GM23338 (cell line): Measurements from ENCODE around the gene PECR. TPM values are rescaled to one million over a fixed set of nuclear protein-coding genes. Genes with fewer than 3 reads are reported as not detected.

Experiments used
- ATAC-seq: fragments of 200-7000 bp; cut with Tn5 transposase; 3 replicates; pipeline ENCODE4 v1.9.1; 2020
- DNase-seq: peaks from one replicate; pipeline ENCODE4 v3.0.0-alpha.2; 2015; ENCODE audit warnings: low spot score
- H2AFZ ChIP-seq: fragments of 200-600 bp; sonication (generic); 2 replicates; pipeline ENCODE4 v1.8.0; 2016; ENCODE audit warnings: antibody characterized with exemption, mild to moderate bottlenecking, moderate library complexity
- H3F3A ChIP-seq: fragments of 200-600 bp; sonication (generic); replicated peaks from 2 replicates; pipeline ENCODE4 v1.8.0; 2017; ENCODE audit warnings: antibody characterized with exemption, mixed run types, low read depth
- H3K27ac ChIP-seq: fragments of 200-600 bp; sonication (generic); 2 replicates; pipeline ENCODE4 v1.6.1; 2016; ENCODE audit warnings: low read depth
- H3K27me3 ChIP-seq: fragments of 200-600 bp; sonication (generic); 2 replicates; pipeline ENCODE4 v1.8.0; 2016; ENCODE audit warnings: mild to moderate bottlenecking, mixed run types, moderate library complexity; ENCODE audit not compliant: insufficient read depth
- H3K36me3 ChIP-seq: fragments of 200-600 bp; sonication (generic); 2 replicates; pipeline ENCODE4 v1.8.0; 2016; ENCODE audit warnings: mild to moderate bottlenecking; ENCODE audit not compliant: insufficient read depth
- H3K4me1 ChIP-seq: fragments of 200-600 bp; sonication (generic); 2 replicates; pipeline ENCODE4 v1.8.0; 2016; ENCODE audit warnings: mild to moderate bottlenecking, moderate library complexity; ENCODE audit not compliant: insufficient read depth
- H3K4me2 ChIP-seq: fragments of 200-600 bp; sonication (generic); 2 replicates; pipeline ENCODE4 v1.7.1; 2017; ENCODE audit warnings: mixed run types
- H3K4me3 ChIP-seq: fragments of 200-600 bp; sonication (generic); 2 replicates; pipeline ENCODE4 v1.6.1; 2016; ENCODE audit warnings: mixed run types
- H3K79me2 ChIP-seq: fragments of 200-600 bp; sonication (generic); replicated peaks from 2 replicates; pipeline ENCODE4 v1.8.0; 2017; ENCODE audit warnings: mild to moderate bottlenecking; ENCODE audit not compliant: insufficient read depth
- H3K9me2 ChIP-seq: fragments of 200-600 bp; sonication (generic); 2 replicates; pipeline ENCODE4 v1.8.0; 2017; ENCODE audit not compliant: insufficient read depth
- H4K20me1 ChIP-seq: fragments of 200-600 bp; sonication (generic); replicated peaks from 2 replicates; pipeline ENCODE4 v1.8.0; 2017; ENCODE audit warnings: mild to moderate bottlenecking; ENCODE audit not compliant: insufficient read depth
- H3K27ac Mint-ChIP-seq: 2 replicates; pipeline ENCODE4 v1.8.0; 2020; ENCODE audit warnings: inconsistent platforms, mild to moderate bottlenecking, moderate library complexity, mixed read lengths
- H3K27me3 Mint-ChIP-seq: 3 replicates; pipeline ENCODE4 v1.8.0; 2022; ENCODE audit warnings: low read depth, mild to moderate bottlenecking, moderate library complexity, mixed read lengths, inconsistent platforms; ENCODE audit not compliant: insufficient read depth, poor library complexity
- H3K36me3 Mint-ChIP-seq: 3 replicates; pipeline ENCODE4 v1.8.0; 2021; ENCODE audit warnings: low read depth, mild to moderate bottlenecking, inconsistent platforms, moderate library complexity, mixed read lengths
- H3K4me1 Mint-ChIP-seq: 3 replicates; pipeline ENCODE4 v1.8.0; 2020; ENCODE audit warnings: mild to moderate bottlenecking, inconsistent platforms, mixed read lengths
- H3K4me3 Mint-ChIP-seq: 3 replicates; pipeline ENCODE4 v1.8.0; 2021; ENCODE audit warnings: moderate library complexity, mild to moderate bottlenecking, inconsistent platforms, mixed read lengths
- H3K9me3 Mint-ChIP-seq: 3 replicates; pipeline ENCODE4 v1.8.0; 2020; ENCODE audit warnings: moderate library complexity, mild to moderate bottlenecking, inconsistent platforms, mixed read lengths
- CREB1 ChIP-seq: fragments of 250-450 bp; sonication (Bioruptor Pico); IDR thresholded peaks from 2 replicates; pipeline ENCODE4 v1.5.0; 2020; ENCODE audit warnings: low read depth, mild to moderate bottlenecking, moderate library complexity
- EZH2 ChIP-seq: fragments of 200-600 bp; sonication (generic); IDR thresholded peaks from one replicate; pipeline ENCODE4 v1.8.0; 2017; ENCODE audit warnings: antibody characterized with exemption, mild to moderate bottlenecking, low read depth; ENCODE audit not compliant: unreplicated experiment
- NANOG ChIP-seq: IDR thresholded peaks from 2 replicates; pipeline ENCODE4 v1.6.1; 2016; ENCODE audit warnings: antibody characterized with exemption, borderline replicate concordance
- POLR2AphosphoS5 ChIP-seq: IDR thresholded peaks from 2 replicates; pipeline ENCODE4 v1.6.1; 2016; ENCODE audit warnings: antibody characterized with exemption, low read depth
- polyA plus RNA-seq: library from polyadenylated mRNA; unstranded; fragments of >200 nt; fragmentation: Nextera tagmentation; extraction: Ambion mirVana; gene quantifications from 2 replicates; pipeline ENCODE4 v1.2.1, GENCODE V29; 2016
- total RNA-seq: library from RNA; depleted of rRNA; stranded (reverse); fragments of >200 nt; shearing (Covaris generic); gene quantifications from 2 replicates; pipeline ENCODE4 v1.2.3, GENCODE V29; 2014
- TF ChIP-seq, protein P1 (sequence below): fragments of 250-450 bp; sonication (Bioruptor Pico); IDR thresholded peaks from 2 replicates; pipeline ENCODE4 v1.5.0; 2020; ENCODE audit warnings: mild to moderate bottlenecking, moderate library complexity
- TF ChIP-seq, protein P2 (sequence below), 2 experiments: fragments of 200-600 bp in 1 of 2; sonication (generic) in 1 of 2; conservative IDR thresholded peaks; 2 replicates each; pipeline versions ENCODE4 v1.5.1 to v1.6.1; 2016 to 2017; ENCODE audit warnings: antibody characterized with exemption in 2 of 2, low read depth in 2 of 2, mild to moderate bottlenecking in 2 of 2, moderate library complexity in 1 of 2

Gene PECR
- total and polyA plus RNA-seq, 2 experiments from 2014 or later: 12.1 to 15.5 TPM

DNA sequence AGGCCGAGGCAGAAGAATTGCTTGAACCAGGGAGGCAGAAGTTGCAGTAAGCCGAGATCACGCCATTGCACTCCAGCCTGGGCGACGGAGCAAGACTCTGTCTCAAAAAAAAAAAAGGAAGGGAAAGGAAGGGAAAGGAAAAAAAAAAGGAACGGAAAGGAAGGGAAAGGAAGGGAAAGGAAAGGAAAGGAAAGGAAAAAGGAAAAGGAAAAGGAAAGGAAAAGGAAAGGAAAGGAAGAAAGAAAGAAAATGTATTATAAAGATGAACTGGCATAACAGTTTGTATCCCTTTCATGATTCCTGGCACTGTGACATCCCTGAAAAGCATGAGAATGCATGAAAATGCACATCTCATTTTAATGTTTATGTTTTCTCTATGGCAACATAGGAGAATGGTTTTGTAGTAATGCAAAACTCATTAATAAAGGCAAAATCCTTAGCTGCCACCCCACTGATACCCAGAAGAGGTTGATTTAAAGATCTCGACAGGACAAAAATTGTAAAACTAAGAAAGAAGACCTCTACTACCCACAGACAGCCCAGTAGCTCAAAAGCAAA, 56.8 kb downstream of the PECR start:
- Histone ChIP-seq H2AFZ (no peak overlapping the region), H3K27me3 (no peaks in the 10 kb centered on the region), H3K36me3 (no peaks in the 10 kb centered on the region), H3K4me3 (no peak overlapping the region), H3K4me2 (no peak overlapping the region), H3F3A (no peaks in the 10 kb centered on the region), H3K27ac (no peak overlapping the region), H4K20me1 (no peaks in the 10 kb centered on the region), H3K4me1 (no peaks in the 10 kb centered on the region; the same call in 1 of the 2 replicates), H3K79me2 (no peaks in the 10 kb centered on the region), H3K9me2 (no peaks in the 10 kb centered on the region)
- H3K4me3 Mint-ChIP-seq: no peak overlapping the region
- H3K27me3 Mint-ChIP-seq: peaks cover 6% of the 10 kb centered on the region
- TF ChIP-seq, protein P1, sequence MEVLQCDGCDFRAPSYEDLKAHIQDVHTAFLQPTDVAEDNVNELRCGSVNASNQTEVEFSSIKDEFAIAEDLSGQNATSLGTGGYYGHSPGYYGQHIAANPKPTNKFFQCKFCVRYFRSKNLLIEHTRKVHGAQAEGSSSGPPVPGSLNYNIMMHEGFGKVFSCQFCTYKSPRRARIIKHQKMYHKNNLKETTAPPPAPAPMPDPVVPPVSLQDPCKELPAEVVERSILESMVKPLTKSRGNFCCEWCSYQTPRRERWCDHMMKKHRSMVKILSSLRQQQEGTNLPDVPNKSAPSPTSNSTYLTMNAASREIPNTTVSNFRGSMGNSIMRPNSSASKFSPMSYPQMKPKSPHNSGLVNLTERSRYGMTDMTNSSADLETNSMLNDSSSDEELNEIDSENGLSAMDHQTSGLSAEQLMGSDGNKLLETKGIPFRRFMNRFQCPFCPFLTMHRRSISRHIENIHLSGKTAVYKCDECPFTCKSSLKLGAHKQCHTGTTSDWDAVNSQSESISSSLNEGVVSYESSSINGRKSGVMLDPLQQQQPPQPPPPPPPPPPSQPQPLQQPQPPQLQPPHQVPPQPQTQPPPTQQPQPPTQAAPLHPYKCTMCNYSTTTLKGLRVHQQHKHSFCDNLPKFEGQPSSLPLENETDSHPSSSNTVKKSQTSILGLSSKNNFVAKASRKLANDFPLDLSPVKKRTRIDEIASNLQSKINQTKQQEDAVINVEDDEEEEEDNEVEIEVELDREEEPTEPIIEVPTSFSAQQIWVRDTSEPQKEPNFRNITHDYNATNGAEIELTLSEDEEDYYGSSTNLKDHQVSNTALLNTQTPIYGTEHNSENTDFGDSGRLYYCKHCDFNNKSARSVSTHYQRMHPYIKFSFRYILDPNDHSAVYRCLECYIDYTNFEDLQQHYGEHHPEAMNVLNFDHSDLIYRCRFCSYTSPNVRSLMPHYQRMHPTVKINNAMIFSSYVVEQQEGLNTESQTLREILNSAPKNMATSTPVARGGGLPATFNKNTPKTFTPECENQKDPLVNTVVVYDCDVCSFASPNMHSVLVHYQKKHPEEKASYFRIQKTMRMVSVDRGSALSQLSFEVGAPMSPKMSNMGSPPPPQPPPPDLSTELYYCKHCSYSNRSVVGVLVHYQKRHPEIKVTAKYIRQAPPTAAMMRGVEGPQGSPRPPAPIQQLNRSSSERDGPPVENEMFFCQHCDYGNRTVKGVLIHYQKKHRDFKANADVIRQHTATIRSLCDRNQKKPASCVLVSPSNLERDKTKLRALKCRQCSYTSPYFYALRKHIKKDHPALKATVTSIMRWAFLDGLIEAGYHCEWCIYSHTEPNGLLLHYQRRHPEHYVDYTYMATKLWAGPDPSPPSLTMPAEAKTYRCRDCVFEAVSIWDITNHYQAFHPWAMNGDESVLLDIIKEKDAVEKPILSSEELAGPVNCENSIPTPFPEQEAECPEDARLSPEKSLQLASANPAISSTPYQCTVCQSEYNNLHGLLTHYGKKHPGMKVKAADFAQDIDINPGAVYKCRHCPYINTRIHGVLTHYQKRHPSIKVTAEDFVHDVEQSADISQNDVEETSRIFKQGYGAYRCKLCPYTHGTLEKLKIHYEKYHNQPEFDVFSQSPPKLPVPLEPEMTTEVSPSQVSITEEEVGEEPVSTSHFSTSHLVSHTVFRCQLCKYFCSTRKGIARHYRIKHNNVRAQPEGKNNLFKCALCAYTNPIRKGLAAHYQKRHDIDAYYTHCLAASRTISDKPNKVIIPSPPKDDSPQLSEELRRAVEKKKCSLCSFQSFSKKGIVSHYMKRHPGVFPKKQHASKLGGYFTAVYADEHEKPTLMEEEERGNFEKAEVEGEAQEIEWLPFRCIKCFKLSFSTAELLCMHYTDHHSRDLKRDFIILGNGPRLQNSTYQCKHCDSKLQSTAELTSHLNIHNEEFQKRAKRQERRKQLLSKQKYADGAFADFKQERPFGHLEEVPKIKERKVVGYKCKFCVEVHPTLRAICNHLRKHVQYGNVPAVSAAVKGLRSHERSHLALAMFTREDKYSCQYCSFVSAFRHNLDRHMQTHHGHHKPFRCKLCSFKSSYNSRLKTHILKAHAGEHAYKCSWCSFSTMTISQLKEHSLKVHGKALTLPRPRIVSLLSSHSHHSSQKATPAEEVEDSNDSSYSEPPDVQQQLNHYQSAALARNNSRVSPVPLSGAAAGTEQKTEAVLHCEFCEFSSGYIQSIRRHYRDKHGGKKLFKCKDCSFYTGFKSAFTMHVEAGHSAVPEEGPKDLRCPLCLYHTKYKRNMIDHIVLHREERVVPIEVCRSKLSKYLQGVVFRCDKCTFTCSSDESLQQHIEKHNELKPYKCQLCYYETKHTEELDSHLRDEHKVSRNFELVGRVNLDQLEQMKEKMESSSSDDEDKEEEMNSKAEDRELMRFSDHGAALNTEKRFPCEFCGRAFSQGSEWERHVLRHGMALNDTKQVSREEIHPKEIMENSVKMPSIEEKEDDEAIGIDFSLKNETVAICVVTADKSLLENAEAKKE: no peak
- no peak for TF ChIP-seq EZH2
- no peak for TF ChIP-seq CREB1 (CRISPR knock-in tag)
- TF ChIP-seq POLR2AphosphoS5: no peak
- ATAC-seq: no peak
- peaks cover 7% of the 10 kb centered on the region for H3K36me3 Mint-ChIP-seq
- H3K4me1 Mint-ChIP-seq: no peaks in the 10 kb centered on the region
- no peak overlapping the region; the same call in 1 of the 2 replicates for H3K27ac Mint-ChIP-seq
- H3K9me3 Mint-ChIP-seq: no peaks in the 10 kb centered on the region
- DNase-seq: no peak

DNA sequence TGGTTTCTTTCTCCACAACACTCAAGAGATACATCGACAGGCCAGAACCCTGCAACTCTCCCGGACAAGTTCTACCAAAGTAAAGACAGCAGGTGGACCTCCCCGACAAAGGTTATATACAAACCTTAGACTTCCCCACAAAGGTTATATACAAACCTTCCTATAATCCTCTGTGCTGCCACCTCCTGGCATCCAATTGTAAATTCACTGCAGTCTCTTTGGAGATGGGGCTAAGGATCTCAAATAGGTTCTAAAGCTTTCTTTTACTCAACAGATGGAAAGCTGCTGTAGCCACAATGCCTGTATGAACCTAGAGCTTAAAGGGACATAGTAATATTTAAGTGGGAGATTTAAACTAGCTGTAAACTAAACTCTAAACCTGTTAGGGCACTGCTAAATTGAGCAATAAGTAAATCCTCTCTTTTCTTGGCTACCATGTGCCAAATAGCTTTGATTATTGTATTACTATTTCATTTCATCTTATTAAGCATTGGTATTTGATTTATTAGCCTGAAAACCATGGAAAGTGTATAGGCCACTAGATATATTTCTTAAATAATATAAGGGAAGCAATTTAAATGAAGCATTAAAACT, 58.5 kb downstream of the PECR start:
- no peak overlapping the region for H3K4me3 ChIP-seq
- peaks cover 3% of the 10 kb centered on the region; the same call in 2 of the 3 replicates for H3K36me3 Mint-ChIP-seq
- H3K27ac Mint-ChIP-seq: no peak overlapping the region
- TF ChIP-seq, protein P2, sequence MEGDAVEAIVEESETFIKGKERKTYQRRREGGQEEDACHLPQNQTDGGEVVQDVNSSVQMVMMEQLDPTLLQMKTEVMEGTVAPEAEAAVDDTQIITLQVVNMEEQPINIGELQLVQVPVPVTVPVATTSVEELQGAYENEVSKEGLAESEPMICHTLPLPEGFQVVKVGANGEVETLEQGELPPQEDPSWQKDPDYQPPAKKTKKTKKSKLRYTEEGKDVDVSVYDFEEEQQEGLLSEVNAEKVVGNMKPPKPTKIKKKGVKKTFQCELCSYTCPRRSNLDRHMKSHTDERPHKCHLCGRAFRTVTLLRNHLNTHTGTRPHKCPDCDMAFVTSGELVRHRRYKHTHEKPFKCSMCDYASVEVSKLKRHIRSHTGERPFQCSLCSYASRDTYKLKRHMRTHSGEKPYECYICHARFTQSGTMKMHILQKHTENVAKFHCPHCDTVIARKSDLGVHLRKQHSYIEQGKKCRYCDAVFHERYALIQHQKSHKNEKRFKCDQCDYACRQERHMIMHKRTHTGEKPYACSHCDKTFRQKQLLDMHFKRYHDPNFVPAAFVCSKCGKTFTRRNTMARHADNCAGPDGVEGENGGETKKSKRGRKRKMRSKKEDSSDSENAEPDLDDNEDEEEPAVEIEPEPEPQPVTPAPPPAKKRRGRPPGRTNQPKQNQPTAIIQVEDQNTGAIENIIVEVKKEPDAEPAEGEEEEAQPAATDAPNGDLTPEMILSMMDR (conservative IDR thresholded peaks at IDR 0.05; ENCODE audit: low read depth in 2 of 2): peak; percentile 77 to 86
- TF ChIP-seq NANOG: no peak
- no peaks in the 10 kb centered on the region for H3K79me2 ChIP-seq
- H3K27ac ChIP-seq: no peak overlapping the region
- H3K27me3 Mint-ChIP-seq: peaks cover 5% of the 10 kb centered on the region
- H2AFZ ChIP-seq: no peak overlapping the region
- no peaks in the 10 kb centered on the region for H4K20me1 ChIP-seq
- no peaks in the 10 kb centered on the region for H3F3A ChIP-seq
- no peaks in the 10 kb centered on the region for H3K36me3 ChIP-seq
- H3K4me1 Mint-ChIP-seq: no peaks in the 10 kb centered on the region
- no peaks in the 10 kb centered on the region for H3K9me3 Mint-ChIP-seq
- ATAC-seq: peak; percentile 95
- H3K4me3 Mint-ChIP-seq: no peak overlapping the region
- H3K4me1 ChIP-seq: no peaks in the 10 kb centered on the region; the same call in 1 of the 2 replicates
- no peaks in the 10 kb centered on the region for H3K27me3 ChIP-seq
- peaks cover 3% of the 10 kb centered on the region; the same call in 1 of the 2 replicates for H3K9me2 ChIP-seq
- DNase-seq: peak; percentile 89
- H3K4me2 ChIP-seq: no peak overlapping the region
